ENCODE measurements around the gene GJB4. TPM values are rescaled to one million over a fixed set of nuclear protein-coding genes. Genes with fewer than 3 reads are reported as not detected.

GJB4 gene
- total and polyA plus RNA-seq, 4 donors: not detected

DNA sequence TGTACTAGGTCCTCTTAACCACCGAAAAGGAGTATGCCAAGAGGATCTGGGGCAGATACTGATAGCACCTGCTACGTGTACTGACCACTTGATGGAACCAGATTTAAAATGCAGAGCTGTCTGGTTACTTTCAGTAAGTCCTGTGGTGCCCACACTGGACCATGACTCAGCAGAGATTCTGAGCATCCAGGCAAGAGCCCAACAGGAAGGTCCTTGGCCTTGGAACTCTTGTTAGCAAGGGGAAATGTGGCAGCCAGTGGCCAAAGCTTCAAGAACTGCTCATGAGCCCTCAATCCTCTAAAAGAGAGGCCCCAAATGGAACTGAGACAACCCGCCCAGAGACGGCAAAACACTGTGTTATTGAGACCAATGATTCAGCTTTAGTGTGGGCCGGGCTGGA lies 8.9 kb upstream of the GJB4 start:
- DNase-seq (ENCODE audit: low spot score): no peak
- Histone ChIP-seq H3K4me1 (ENCODE audit: control insufficient read depth in 4 of 4, insufficient read depth in 4 of 4, low read length in 3 of 4) (no peaks in the 10 kb centered on the region), H3K4me3 (ENCODE audit: low read depth in 1 of 3, low read length in 3 of 3) (no peak overlapping the region), H3K9ac (ENCODE audit: low read depth in 1 of 2, low read length in 2 of 2) (no peak overlapping the region), H3K27ac (ENCODE audit: low read depth in 1 of 2, low read length in 2 of 2) (no peak overlapping the region), H3K9me3 (ENCODE audit: control insufficient read depth in 4 of 4, low read length in 3 of 4) (no peaks in the 10 kb centered on the region), H3K27me3 (ENCODE audit: control insufficient read depth in 4 of 4, insufficient read depth in 4 of 4, low read length in 3 of 4) (no peaks in the 10 kb centered on the region), H3K36me3 (ENCODE audit: control insufficient read depth in 4 of 4, insufficient read depth in 3 of 4, low read depth in 1 of 4, low read length in 3 of 4) (no peaks in the 10 kb centered on the region)
- 91% methylated on average over 5 of the region's 5 CpGs for WGBS
- TF ChIP-seq, protein P1, sequence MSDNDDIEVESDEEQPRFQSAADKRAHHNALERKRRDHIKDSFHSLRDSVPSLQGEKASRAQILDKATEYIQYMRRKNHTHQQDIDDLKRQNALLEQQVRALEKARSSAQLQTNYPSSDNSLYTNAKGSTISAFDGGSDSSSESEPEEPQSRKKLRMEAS (IDR thresholded peaks at IDR 0.05): no peak
- TF ChIP-seq EGR1 (IDR thresholded peaks at IDR 0.05; ENCODE audit: low read depth in 2 of 2) (no peak), HNF4G (IDR thresholded peaks at IDR 0.05) (no peak), FOXA1 (IDR thresholded peaks at IDR 0.05) (no peak), FOXA2 (IDR thresholded peaks at IDR 0.05) (no peak), NR2F2 (IDR thresholded peaks at IDR 0.05) (no peak), HNF4A (conservative IDR thresholded peaks at IDR 0.05) (no peak), YY1 (IDR thresholded peaks at IDR 0.05) (no peak), SP1 (IDR thresholded peaks at IDR 0.05) (no peak), RAD21 (IDR thresholded peaks at IDR 0.05) (no peak), GABPA (IDR thresholded peaks at IDR 0.05 in 1 of 2, conservative IDR thresholded peaks at IDR 0.05 in 1 of 2) (no peak), TAF1 (conservative IDR thresholded peaks at IDR 0.05) (no peak), JUND (IDR thresholded peaks at IDR 0.05) (no peak), RXRA (IDR thresholded peaks at IDR 0.05) (no peak)
- TF ChIP-seq, protein P2, sequence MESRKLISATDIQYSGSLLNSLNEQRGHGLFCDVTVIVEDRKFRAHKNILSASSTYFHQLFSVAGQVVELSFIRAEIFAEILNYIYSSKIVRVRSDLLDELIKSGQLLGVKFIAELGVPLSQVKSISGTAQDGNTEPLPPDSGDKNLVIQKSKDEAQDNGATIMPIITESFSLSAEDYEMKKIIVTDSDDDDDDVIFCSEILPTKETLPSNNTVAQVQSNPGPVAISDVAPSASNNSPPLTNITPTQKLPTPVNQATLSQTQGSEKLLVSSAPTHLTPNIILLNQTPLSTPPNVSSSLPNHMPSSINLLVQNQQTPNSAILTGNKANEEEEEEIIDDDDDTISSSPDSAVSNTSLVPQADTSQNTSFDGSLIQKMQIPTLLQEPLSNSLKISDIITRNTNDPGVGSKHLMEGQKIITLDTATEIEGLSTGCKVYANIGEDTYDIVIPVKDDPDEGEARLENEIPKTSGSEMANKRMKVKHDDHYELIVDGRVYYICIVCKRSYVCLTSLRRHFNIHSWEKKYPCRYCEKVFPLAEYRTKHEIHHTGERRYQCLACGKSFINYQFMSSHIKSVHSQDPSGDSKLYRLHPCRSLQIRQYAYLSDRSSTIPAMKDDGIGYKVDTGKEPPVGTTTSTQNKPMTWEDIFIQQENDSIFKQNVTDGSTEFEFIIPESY (IDR thresholded peaks at IDR 0.05): no peak
- TF ChIP-seq, protein P3, sequence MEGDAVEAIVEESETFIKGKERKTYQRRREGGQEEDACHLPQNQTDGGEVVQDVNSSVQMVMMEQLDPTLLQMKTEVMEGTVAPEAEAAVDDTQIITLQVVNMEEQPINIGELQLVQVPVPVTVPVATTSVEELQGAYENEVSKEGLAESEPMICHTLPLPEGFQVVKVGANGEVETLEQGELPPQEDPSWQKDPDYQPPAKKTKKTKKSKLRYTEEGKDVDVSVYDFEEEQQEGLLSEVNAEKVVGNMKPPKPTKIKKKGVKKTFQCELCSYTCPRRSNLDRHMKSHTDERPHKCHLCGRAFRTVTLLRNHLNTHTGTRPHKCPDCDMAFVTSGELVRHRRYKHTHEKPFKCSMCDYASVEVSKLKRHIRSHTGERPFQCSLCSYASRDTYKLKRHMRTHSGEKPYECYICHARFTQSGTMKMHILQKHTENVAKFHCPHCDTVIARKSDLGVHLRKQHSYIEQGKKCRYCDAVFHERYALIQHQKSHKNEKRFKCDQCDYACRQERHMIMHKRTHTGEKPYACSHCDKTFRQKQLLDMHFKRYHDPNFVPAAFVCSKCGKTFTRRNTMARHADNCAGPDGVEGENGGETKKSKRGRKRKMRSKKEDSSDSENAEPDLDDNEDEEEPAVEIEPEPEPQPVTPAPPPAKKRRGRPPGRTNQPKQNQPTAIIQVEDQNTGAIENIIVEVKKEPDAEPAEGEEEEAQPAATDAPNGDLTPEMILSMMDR (IDR thresholded peaks at IDR 0.05; ENCODE audit: low read depth, low read length, missing input control): no peak
- TF ChIP-seq, protein P4, sequence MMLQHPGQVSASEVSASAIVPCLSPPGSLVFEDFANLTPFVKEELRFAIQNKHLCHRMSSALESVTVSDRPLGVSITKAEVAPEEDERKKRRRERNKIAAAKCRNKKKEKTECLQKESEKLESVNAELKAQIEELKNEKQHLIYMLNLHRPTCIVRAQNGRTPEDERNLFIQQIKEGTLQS (IDR thresholded peaks at IDR 0.05): no peak
- TF ChIP-seq, protein P5, sequence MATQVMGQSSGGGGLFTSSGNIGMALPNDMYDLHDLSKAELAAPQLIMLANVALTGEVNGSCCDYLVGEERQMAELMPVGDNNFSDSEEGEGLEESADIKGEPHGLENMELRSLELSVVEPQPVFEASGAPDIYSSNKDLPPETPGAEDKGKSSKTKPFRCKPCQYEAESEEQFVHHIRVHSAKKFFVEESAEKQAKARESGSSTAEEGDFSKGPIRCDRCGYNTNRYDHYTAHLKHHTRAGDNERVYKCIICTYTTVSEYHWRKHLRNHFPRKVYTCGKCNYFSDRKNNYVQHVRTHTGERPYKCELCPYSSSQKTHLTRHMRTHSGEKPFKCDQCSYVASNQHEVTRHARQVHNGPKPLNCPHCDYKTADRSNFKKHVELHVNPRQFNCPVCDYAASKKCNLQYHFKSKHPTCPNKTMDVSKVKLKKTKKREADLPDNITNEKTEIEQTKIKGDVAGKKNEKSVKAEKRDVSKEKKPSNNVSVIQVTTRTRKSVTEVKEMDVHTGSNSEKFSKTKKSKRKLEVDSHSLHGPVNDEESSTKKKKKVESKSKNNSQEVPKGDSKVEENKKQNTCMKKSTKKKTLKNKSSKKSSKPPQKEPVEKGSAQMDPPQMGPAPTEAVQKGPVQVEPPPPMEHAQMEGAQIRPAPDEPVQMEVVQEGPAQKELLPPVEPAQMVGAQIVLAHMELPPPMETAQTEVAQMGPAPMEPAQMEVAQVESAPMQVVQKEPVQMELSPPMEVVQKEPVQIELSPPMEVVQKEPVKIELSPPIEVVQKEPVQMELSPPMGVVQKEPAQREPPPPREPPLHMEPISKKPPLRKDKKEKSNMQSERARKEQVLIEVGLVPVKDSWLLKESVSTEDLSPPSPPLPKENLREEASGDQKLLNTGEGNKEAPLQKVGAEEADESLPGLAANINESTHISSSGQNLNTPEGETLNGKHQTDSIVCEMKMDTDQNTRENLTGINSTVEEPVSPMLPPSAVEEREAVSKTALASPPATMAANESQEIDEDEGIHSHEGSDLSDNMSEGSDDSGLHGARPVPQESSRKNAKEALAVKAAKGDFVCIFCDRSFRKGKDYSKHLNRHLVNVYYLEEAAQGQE (IDR thresholded peaks at IDR 0.05): no peak
